Astrocyte (in vitro differentiated cells and primary cell): ENCODE data around the gene CHRD. TPM values are rescaled to one million over a fixed set of nuclear protein-coding genes. Genes with fewer than 3 reads are reported as not detected.

Source experiments
- DNase-seq: peaks from one replicate; pipeline ENCODE4 v3.0.0-alpha.2; 2010; ENCODE audit warnings: low read depth
- FAIRE-seq: peaks from 2 replicates; lab custom pipeline; 2011; peaks lifted over from hg19 to GRCh38; lab: Jason Lieb, UNC
- H2AFZ ChIP-seq: 2 replicates; pipeline ENCODE4 v1.6.0; 2012; ENCODE audit warnings: low read depth, low read length, inconsistent platforms
- H3K27ac ChIP-seq: 2 replicates; pipeline ENCODE4 v1.5.1; 2011; ENCODE audit warnings: low read depth, low read length, inconsistent platforms
- H3K27me3 ChIP-seq: 2 replicates; pipeline ENCODE4 v1.6.0; 2011; ENCODE audit warnings: low read length, inconsistent platforms; ENCODE audit not compliant: insufficient read depth
- H3K36me3 ChIP-seq: 2 replicates; pipeline ENCODE4 v1.5.1; 2011; ENCODE audit warnings: low read length, inconsistent platforms; ENCODE audit not compliant: insufficient read depth
- H3K4me1 ChIP-seq: 2 replicates; pipeline ENCODE4 v1.5.1; 2011; ENCODE audit warnings: low read length, inconsistent platforms; ENCODE audit not compliant: insufficient read depth
- H3K4me2 ChIP-seq: 2 replicates; pipeline ENCODE4 v1.6.0; 2012; ENCODE audit warnings: low read length, inconsistent platforms
- H3K4me3 ChIP-seq: 2 replicates; pipeline ENCODE4 v1.5.1; 2011; ENCODE audit warnings: low read depth, mild to moderate bottlenecking, low read length, inconsistent platforms; ENCODE audit not compliant: insufficient read depth
- H3K79me2 ChIP-seq: 2 replicates; pipeline ENCODE4 v1.6.0; 2012; ENCODE audit warnings: mild to moderate bottlenecking, low read length, inconsistent platforms; ENCODE audit not compliant: insufficient read depth
- H3K9ac ChIP-seq: 2 replicates; pipeline ENCODE4 v1.6.0; 2012; ENCODE audit warnings: mild to moderate bottlenecking, low read length, inconsistent platforms
- H3K9me3 ChIP-seq: 2 replicates; pipeline ENCODE4 v1.5.1; 2012; ENCODE audit warnings: low read depth, mild to moderate bottlenecking, low read length, inconsistent platforms; ENCODE audit not compliant: insufficient read depth
- H4K20me1 ChIP-seq: 2 replicates; pipeline ENCODE4 v1.6.0; 2012; ENCODE audit warnings: low read length, inconsistent platforms; ENCODE audit not compliant: insufficient read depth
- H3K27ac Mint-ChIP-seq: one replicate; pipeline ENCODE4 v1.8.0; 2021; ENCODE audit warnings: mild to moderate bottlenecking, mixed read lengths; ENCODE audit not compliant: unreplicated experiment
- H3K27me3 Mint-ChIP-seq: one replicate; pipeline ENCODE4 v1.8.0; 2021; ENCODE audit warnings: low read depth, mixed read lengths; ENCODE audit not compliant: unreplicated experiment
- H3K36me3 Mint-ChIP-seq: one replicate; pipeline ENCODE4 v1.8.0; 2021; ENCODE audit warnings: low read depth, mixed read lengths; ENCODE audit not compliant: unreplicated experiment
- H3K4me1 Mint-ChIP-seq: one replicate; pipeline ENCODE4 v1.8.0; 2021; ENCODE audit warnings: low read depth, mixed read lengths; ENCODE audit not compliant: unreplicated experiment
- H3K4me3 Mint-ChIP-seq: one replicate; pipeline ENCODE4 v1.8.0; 2021; ENCODE audit warnings: mild to moderate bottlenecking, moderate library complexity, mixed read lengths; ENCODE audit not compliant: unreplicated experiment
- H3K9me3 Mint-ChIP-seq: one replicate; pipeline ENCODE4 v1.8.0; 2021; ENCODE audit warnings: mild to moderate bottlenecking, mixed read lengths; ENCODE audit not compliant: unreplicated experiment
- CTCF ChIP-seq: IDR thresholded peaks from 2 replicates; pipeline ENCODE4 v1.5.1; 2011; ENCODE audit warnings: low read depth, mild to moderate bottlenecking, inconsistent platforms, low read length, moderate library complexity; ENCODE audit not compliant: insufficient read depth
- EZH2 ChIP-seq: IDR thresholded peaks from 2 replicates; pipeline ENCODE4 v1.6.1; 2012; ENCODE audit warnings: mild to moderate bottlenecking, low read length, inconsistent platforms; ENCODE audit not compliant: insufficient read depth
- total RNA-seq: library from RNA; stranded (reverse); gene quantifications from 2 replicates; pipeline ENCODE4 v1.2.1, GENCODE V29; 2021

Gene CHRD
- total RNA-seq, 1 donor from 2014 or later: 3.4 TPM

GRCh38 chr3:184335291-184335660 lies 44.6 kb upstream of the CHRD start:
- Histone ChIP-seq H3K79me2 (peaks cover 49% of the 10 kb centered on the region), H3K4me2 (peak overlapping the region; percentile 89), H2AFZ (no peak overlapping the region), H3K27me3 (no peaks in the 10 kb centered on the region), H3K27ac (peak overlapping the region; percentile 96), H3K9me3 (no peaks in the 10 kb centered on the region), H3K4me3 (no peak overlapping the region), H4K20me1 (peaks cover 60% of the 10 kb centered on the region), H3K9ac (peak overlapping the region; percentile 84), H3K4me1 (peaks cover 79% of the 10 kb centered on the region), H3K36me3 (peaks cover 36% of the 10 kb centered on the region)
- Mint-ChIP-seq H3K27ac (peak overlapping the region; percentile 92), H3K27me3 (no peaks in the 10 kb centered on the region), H3K36me3 (peaks cover 23% of the 10 kb centered on the region), H3K9me3 (no peaks in the 10 kb centered on the region), H3K4me3 (peak overlapping the region; percentile 77), H3K4me1 (peaks cover 67% of the 10 kb centered on the region)
- no peak for DNase-seq
- no peak for FAIRE-seq
- no peak for TF ChIP-seq EZH2
- no peak for TF ChIP-seq CTCF

GRCh38 chr3:184335661-184336546 lies 44.0 kb upstream of the CHRD start:
- H4K20me1 ChIP-seq: peaks cover 61% of the 10 kb centered on the region
- H3K79me2 ChIP-seq: peaks cover 49% of the 10 kb centered on the region
- H3K27ac Mint-ChIP-seq: peak overlapping the region; percentile 92
- no peaks in the 10 kb centered on the region for H3K9me3 Mint-ChIP-seq
- peaks cover 85% of the 10 kb centered on the region for H3K4me1 ChIP-seq
- no peaks in the 10 kb centered on the region for H3K9me3 ChIP-seq
- H3K9ac ChIP-seq: peak overlapping the region; percentile 84
- H3K4me3 ChIP-seq: peak overlapping the region; percentile 62
- peak overlapping the region; percentile 96 for H3K27ac ChIP-seq
- no peaks in the 10 kb centered on the region for H3K27me3 ChIP-seq
- peaks cover 26% of the 10 kb centered on the region for H3K36me3 Mint-ChIP-seq
- H2AFZ ChIP-seq: no peak overlapping the region
- DNase-seq (peak; percentile 61), FAIRE-seq (no peak)
- peaks cover 70% of the 10 kb centered on the region for H3K4me1 Mint-ChIP-seq
- peaks cover 35% of the 10 kb centered on the region for H3K36me3 ChIP-seq
- peak overlapping the region; percentile 86 for H3K4me3 Mint-ChIP-seq
- H3K4me2 ChIP-seq: peak overlapping the region; percentile 89
- H3K27me3 Mint-ChIP-seq: no peaks in the 10 kb centered on the region
- TF ChIP-seq EZH2 (no peak), CTCF (no peak)
